ENCODE data around the gene BCAS4. TPM values are rescaled to one million over a fixed set of nuclear protein-coding genes. Genes with fewer than 3 reads are reported as not detected.
"Not testable (repeated sequence)": the region's sequence is repeated elsewhere in the genome, so short reads cannot be mapped to it uniquely, and the experiment has no call there.

The BCAS4 gene
- total and polyA plus RNA-seq, 3 donors from 2014 or later, result 5.8 to 10.8 (median 7.6) TPM

GRCh38 chr20:50758992-50759391 is 35.9 kb upstream of the BCAS4 start:
- intact Hi-C loops (cut with DNase I; ENCODE audit: low total_unique reads), result no loop called here
- H3K4me3 ChIP-seq, result no peak overlapping the region
- 92 to 95% methylated on average over 3 of the region's 3 CpGs for WGBS, 2 donors

GRCh38 chr20:50759678-50760077 is 35.2 kb upstream of the BCAS4 start:
- no peaks in the 10 kb centered on the region for H3K9me3 ChIP-seq
- H3K27ac ChIP-seq, result no peak overlapping the region
- H3K27me3 ChIP-seq, result no peaks in the 10 kb centered on the region
- H3K4me1 ChIP-seq, result peaks cover 7% of the 10 kb centered on the region
- H3K4me3 ChIP-seq, result no peak overlapping the region
- TF ChIP-seq POLR2A (IDR thresholded peaks at IDR 0.05) (no peak), CTCF (IDR thresholded peaks at IDR 0.05) (no peak)
- WGBS, 2 donors, result 82 to 87% methylated on average over 5 of the region's 5 CpGs
- intact Hi-C loops (cut with DNase I; ENCODE audit: low total_unique reads), result no loop called here
- no peak for DNase-seq
- H3K36me3 ChIP-seq (ENCODE audit: low read depth, missing control alignments), result no peaks in the 10 kb centered on the region

More at GRCh38 chr20:50758992-50759391, 35.9 kb upstream of the BCAS4 start:
- Histone ChIP-seq H3K36me3 (ENCODE audit: low read depth, missing control alignments) (no peaks in the 10 kb centered on the region), H3K9me3 (no peaks in the 10 kb centered on the region), H3K4me1 (peaks cover 7% of the 10 kb centered on the region), H3K27me3 (no peaks in the 10 kb centered on the region), H3K27ac (no peak overlapping the region)
- DNase-seq, result no peak
- TF ChIP-seq POLR2A (IDR thresholded peaks at IDR 0.05), result no peak
- TF ChIP-seq CTCF (IDR thresholded peaks at IDR 0.05), result no peak

- no peak for TF ChIP-seq CTCF (IDR thresholded peaks at IDR 0.05)
- no peak for TF ChIP-seq POLR2A (IDR thresholded peaks at IDR 0.05)
- Histone ChIP-seq H3K4me1 (peaks cover 7% of the 10 kb centered on the region), H3K4me3 (no peak overlapping the region), H3K27ac (no peak overlapping the region), H3K36me3 (ENCODE audit: low read depth, missing control alignments) (no peaks in the 10 kb centered on the region), H3K9me3 (no peaks in the 10 kb centered on the region), H3K27me3 (no peaks in the 10 kb centered on the region)
- intact Hi-C loops (cut with DNase I; ENCODE audit: low total_unique reads), result no loop called here
- WGBS, 2 donors, result 34 to 48% methylated on average over 6 of the region's 6 CpGs
- DNase-seq, result peak; percentile 17
Measured at GRCh38 chr20:50762045-50762422, 32.8 kb upstream of the BCAS4 start.

GRCh38 chr20:50762435-50763220 is 32.2 kb upstream of the BCAS4 start:
- Histone ChIP-seq H3K27ac (no peak overlapping the region), H3K4me1 (peaks cover 7% of the 10 kb centered on the region), H3K36me3 (ENCODE audit: low read depth, missing control alignments) (no peaks in the 10 kb centered on the region), H3K4me3 (no peak overlapping the region), H3K27me3 (no peaks in the 10 kb centered on the region), H3K9me3 (no peaks in the 10 kb centered on the region)
- TF ChIP-seq CTCF (IDR thresholded peaks at IDR 0.05), result no peak
- no peak for TF ChIP-seq POLR2A (IDR thresholded peaks at IDR 0.05)
- WGBS, 2 donors, result 58 to 75% methylated on average over 12 of the region's 12 CpGs
- intact Hi-C loops (cut with DNase I; ENCODE audit: low total_unique reads), result no loop called here
- DNase-seq, result peak; percentile 81

- H3K27ac ChIP-seq; intact Hi-C loops (cut with DNase I; ENCODE audit: low total_unique reads); H3K27me3 ChIP-seq: not testable (repeated sequence)
Measured at GRCh38 chr20:50763550-50764458, 31.1 kb upstream of the BCAS4 start.

GRCh38 chr20:50765251-50765650 is 29.6 kb upstream of the BCAS4 start:
- intact Hi-C loops (cut with DNase I; ENCODE audit: low total_unique reads); H3K36me3 ChIP-seq (ENCODE audit: low read depth, missing control alignments); H3K4me3 ChIP-seq; H3K27me3 ChIP-seq; H3K4me1 ChIP-seq; H3K9me3 ChIP-seq; H3K27ac ChIP-seq: not testable (repeated sequence)
- peak; percentile 6 for DNase-seq
- 85 to 86% methylated on average over 10 of the region's 10 CpGs for WGBS, 2 donors

More at GRCh38 chr20:50763550-50764458, 31.1 kb upstream of the BCAS4 start:
- DNase-seq, result peak; percentile 12
- 91 to 94% methylated on average over 20 of the region's 20 CpGs for WGBS, 2 donors
- H3K4me1 ChIP-seq; H3K9me3 ChIP-seq; H3K36me3 ChIP-seq (ENCODE audit: low read depth, missing control alignments); H3K4me3 ChIP-seq: not testable (repeated sequence)
